ENCODE data around the gene LCMT1. TPM values are rescaled to one million over a fixed set of nuclear protein-coding genes. Genes with fewer than 3 reads are reported as not detected.
"Not testable (repeated sequence)": the region's sequence is repeated elsewhere in the genome, so short reads cannot be mapped to it uniquely, and the experiment has no call there.

Gene LCMT1
- total RNA-seq, 1 donor from 2014 or later, result 39.1 TPM

GRCh38 chr16:25106567-25107465, 4.7 kb upstream of the LCMT1 start:
- Mint-ChIP-seq H3K27me3 (ENCODE audit: insufficient read depth) (no peaks in the 10 kb centered on the region), H3K36me3 (ENCODE audit: low read depth) (peaks cover 9% of the 10 kb centered on the region), H3K27ac (peak overlapping the region; percentile 89), H3K4me1 (ENCODE audit: low read depth) (peaks cover 39% of the 10 kb centered on the region), H3K4me3 (peak overlapping the region; percentile 98), H3K9me3 (no peaks in the 10 kb centered on the region)
- intact Hi-C loops (cut with micrococcal nuclease), result loop anchor here (1.0 kb wide), 5 partner anchors 14 to 92 kb away; partner anchors contain the start of gene ARHGAP17
- peak; percentile 78 for DNase-seq (ENCODE audit: low spot score)

DNA sequence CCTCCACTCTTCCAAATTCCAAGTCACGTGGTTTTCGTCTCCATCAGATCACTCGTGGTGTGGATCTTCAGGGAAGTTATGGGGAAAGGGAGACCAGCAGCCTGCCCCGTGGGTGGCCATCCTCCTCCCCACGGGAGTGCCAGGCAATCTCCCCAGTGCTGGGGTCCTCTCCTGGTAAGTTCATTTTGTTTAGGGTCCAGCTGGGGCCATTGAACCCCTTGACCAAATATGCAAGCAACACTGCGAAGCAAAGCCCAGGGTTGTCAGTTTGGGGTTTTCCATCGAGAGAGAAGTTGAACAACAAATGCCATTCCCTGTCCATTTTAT, 4.1 kb upstream of the LCMT1 start:
- H3K36me3 Mint-ChIP-seq (ENCODE audit: low read depth), result peaks cover 9% of the 10 kb centered on the region
- H3K27ac Mint-ChIP-seq, result peak overlapping the region; percentile 89
- no peaks in the 10 kb centered on the region for H3K9me3 Mint-ChIP-seq
- peaks cover 43% of the 10 kb centered on the region for H3K4me1 Mint-ChIP-seq (ENCODE audit: low read depth)
- no peaks in the 10 kb centered on the region for H3K27me3 Mint-ChIP-seq (ENCODE audit: insufficient read depth)
- H3K4me3 Mint-ChIP-seq, result peak overlapping the region; percentile 98
- intact Hi-C loops (cut with micrococcal nuclease), result loop anchor here (1.0 kb wide), 4 partner anchors 14 to 92 kb away; partner anchors contain the start of gene ARHGAP17
- DNase-seq (ENCODE audit: low spot score), result no peak

GRCh38 chr16:25108054-25108453, 3.5 kb upstream of the LCMT1 start:
- peaks cover 9% of the 10 kb centered on the region for H3K36me3 Mint-ChIP-seq (ENCODE audit: low read depth)
- H3K4me3 Mint-ChIP-seq, result peak overlapping the region; percentile 98
- H3K27me3 Mint-ChIP-seq (ENCODE audit: insufficient read depth), result no peaks in the 10 kb centered on the region
- no peaks in the 10 kb centered on the region for H3K9me3 Mint-ChIP-seq
- H3K27ac Mint-ChIP-seq, result peak overlapping the region; percentile 89
- no peak for DNase-seq (ENCODE audit: low spot score)
- intact Hi-C loops (cut with micrococcal nuclease), result no loop called here
- peaks cover 50% of the 10 kb centered on the region for H3K4me1 Mint-ChIP-seq (ENCODE audit: low read depth)

GRCh38 chr16:25109643-25110042, 1.9 kb upstream of the LCMT1 start:
- H3K9me3 Mint-ChIP-seq, result no peaks in the 10 kb centered on the region
- H3K4me3 Mint-ChIP-seq, result peak overlapping the region; percentile 31
- H3K27me3 Mint-ChIP-seq (ENCODE audit: insufficient read depth), result peaks cover 1% of the 10 kb centered on the region
- peaks cover 59% of the 10 kb centered on the region for H3K4me1 Mint-ChIP-seq (ENCODE audit: low read depth)
- no peak overlapping the region for H3K27ac Mint-ChIP-seq
- H3K36me3 Mint-ChIP-seq (ENCODE audit: low read depth), result peaks cover 9% of the 10 kb centered on the region
- intact Hi-C loops (cut with micrococcal nuclease), result loop anchor here (5.0 kb wide), 4 partner anchors 118 to 1488 kb away; no protein-coding TSS in a partner anchor
- DNase-seq (ENCODE audit: low spot score), result no peak

DNA sequence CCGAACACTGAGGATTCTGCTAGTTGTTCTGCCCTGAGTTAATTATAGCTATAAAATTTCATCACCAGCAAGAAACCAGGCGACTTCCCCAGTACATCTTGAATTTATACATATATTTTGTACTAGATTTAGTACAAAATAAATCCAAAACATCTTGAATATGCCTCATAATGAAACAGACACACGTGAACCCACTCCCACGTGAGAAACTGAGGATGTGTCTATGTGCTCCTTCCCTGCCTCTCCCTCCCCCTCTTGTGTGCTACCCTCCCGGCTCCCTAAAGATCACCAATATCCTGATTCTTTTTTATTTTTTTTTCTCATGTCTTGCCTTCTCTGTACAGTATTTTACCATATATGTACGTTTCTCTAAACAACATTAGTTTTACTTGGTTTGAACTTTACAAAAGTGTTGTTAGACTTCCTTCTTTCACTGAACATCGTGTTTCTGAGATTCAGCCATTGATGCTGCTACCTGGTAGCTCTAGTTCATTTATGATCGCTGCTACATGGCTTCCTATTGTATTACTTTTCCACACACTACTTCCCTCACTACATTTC, 1.1 kb upstream of the LCMT1 start:
- Mint-ChIP-seq H3K4me1 (ENCODE audit: low read depth) (peaks cover 67% of the 10 kb centered on the region), H3K9me3 (no peaks in the 10 kb centered on the region), H3K27ac (peak overlapping the region; percentile 98), H3K36me3 (ENCODE audit: low read depth) (peaks cover 12% of the 10 kb centered on the region), H3K4me3 (peak overlapping the region; percentile 98), H3K27me3 (ENCODE audit: insufficient read depth) (peaks cover 1% of the 10 kb centered on the region)
- DNase-seq (ENCODE audit: low spot score), result no peak
- intact Hi-C loops (cut with micrococcal nuclease), result loop anchor here (5.0 kb wide), 4 partner anchors 117 to 1487 kb away; no protein-coding TSS in a partner anchor

DNA sequence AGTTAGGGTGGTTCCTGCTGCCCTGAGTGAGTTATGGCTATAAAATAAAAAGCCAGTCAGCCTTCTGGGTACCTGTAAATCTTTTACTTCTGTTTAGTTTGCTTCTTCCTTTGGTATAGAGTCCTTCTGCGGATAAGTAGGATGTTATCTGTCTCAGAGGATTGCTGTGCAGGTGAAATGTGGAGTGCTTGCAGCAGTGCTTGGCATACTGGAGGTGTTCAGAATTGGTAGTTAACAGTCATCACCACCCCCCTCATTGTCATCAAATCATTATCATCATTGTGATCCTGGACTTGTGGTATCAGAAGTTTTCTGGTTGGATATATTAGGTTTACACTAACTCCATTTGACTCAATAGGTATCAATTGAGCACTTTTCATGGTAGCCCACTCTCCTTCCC, 2.6 kb downstream of the LCMT1 start:
- Mint-ChIP-seq H3K9me3 (no peaks in the 10 kb centered on the region), H3K4me3 (peak overlapping the region; percentile 55), H3K27ac (no peak overlapping the region), H3K4me1 (ENCODE audit: low read depth) (peaks cover 45% of the 10 kb centered on the region), H3K36me3 (ENCODE audit: low read depth) (peaks cover 14% of the 10 kb centered on the region), H3K27me3 (ENCODE audit: insufficient read depth) (peaks cover 1% of the 10 kb centered on the region)
- no peak for DNase-seq (ENCODE audit: low spot score)
- intact Hi-C loops (cut with micrococcal nuclease), result loop anchor here (5.0 kb wide), 4 partner anchors 113 to 1483 kb away; no protein-coding TSS in a partner anchor

DNA sequence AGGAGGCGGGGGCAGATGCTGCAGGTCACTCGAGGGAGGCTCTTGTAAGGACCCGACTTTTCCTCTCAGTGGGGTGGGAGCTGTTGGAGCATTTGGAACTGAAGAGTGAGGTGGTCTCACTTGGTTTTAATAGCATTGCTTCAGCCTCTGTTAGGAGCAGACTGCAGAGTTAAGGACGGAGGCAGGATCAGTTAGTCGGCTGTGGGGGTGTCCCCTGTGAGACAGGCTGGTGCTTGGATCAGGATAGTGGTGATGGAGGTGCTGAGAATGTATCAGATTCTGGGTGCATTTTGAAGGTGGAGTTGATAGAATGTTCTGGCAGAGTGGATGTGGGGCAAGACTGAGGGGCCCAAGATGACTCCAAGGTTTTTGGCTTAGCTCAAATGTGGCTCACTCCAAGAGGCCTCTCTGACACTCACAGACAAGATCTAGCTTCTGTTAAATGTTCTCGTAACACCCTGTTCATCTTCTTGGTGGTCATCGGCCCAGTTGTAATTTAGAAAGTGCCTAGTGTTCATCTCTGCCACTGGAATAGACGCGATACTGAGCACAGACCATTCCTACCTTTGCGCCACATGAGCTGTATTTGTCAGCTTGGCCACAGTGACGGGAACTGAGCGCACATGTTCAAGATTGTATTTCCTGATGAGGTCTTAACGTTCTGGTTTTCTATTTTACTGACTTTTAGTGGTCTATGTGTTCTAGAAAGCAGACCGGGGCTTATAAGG, 7.5 kb downstream of the LCMT1 start:
- intact Hi-C loops (cut with micrococcal nuclease), result no loop called here
- Mint-ChIP-seq H3K4me1 (ENCODE audit: low read depth) (peaks cover 18% of the 10 kb centered on the region), H3K9me3 (no peaks in the 10 kb centered on the region)

DNA sequence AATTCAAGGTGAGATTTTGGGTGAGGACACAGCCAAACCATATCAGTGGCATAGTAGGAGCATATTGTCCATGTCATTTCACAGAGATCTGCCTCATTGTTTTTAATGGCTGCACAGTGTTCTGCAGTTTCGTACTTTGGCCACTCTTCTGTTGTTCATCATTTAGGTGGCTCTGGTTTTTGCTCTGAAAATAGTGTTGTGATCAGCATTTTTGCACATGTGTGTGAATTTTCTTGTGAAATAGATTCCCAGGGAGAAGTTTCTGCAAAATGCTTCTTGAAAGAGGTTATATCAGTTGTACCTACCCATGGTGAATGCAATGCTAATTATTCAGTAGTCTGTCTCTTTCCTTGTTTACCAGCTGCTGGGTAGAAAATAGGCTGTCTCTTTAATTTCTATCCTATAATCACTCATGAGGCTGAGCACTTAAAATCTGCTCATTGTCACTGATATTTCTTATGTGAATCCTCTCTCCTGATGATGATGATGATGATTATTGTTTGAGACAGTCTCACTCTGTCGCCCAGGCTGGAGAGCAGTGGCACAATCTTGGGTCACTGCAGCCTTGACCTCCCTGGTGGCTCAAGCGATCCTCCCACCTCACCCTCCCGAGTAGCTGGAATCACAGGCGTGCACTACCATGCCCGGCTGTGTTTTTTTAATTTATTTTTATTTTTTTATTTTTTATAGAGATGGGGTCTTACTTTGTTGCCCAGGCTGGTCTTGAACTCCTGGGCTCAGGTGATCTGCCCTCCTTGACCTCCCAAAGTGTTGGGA, 10.5 kb downstream of the LCMT1 start:
- Mint-ChIP-seq H3K9me3 (no peaks in the 10 kb centered on the region), H3K36me3 (ENCODE audit: low read depth) (peaks cover 17% of the 10 kb centered on the region), H3K27ac (no peak overlapping the region), H3K4me3 (no peak overlapping the region), H3K27me3 (ENCODE audit: insufficient read depth) (no peaks in the 10 kb centered on the region), H3K4me1 (ENCODE audit: low read depth) (peaks cover 24% of the 10 kb centered on the region)
- intact Hi-C loops (cut with micrococcal nuclease), result no loop called here
- DNase-seq (ENCODE audit: low spot score), result no peak

More for the DNA sequence above, 7.5 kb downstream of the LCMT1 start:
- no peak overlapping the region for H3K4me3 Mint-ChIP-seq
- H3K27ac Mint-ChIP-seq, result no peak overlapping the region
- peaks cover 9% of the 10 kb centered on the region for H3K36me3 Mint-ChIP-seq (ENCODE audit: low read depth)
- H3K27me3 Mint-ChIP-seq (ENCODE audit: insufficient read depth), result peaks cover 1% of the 10 kb centered on the region
- no peak for DNase-seq (ENCODE audit: low spot score)

DNA sequence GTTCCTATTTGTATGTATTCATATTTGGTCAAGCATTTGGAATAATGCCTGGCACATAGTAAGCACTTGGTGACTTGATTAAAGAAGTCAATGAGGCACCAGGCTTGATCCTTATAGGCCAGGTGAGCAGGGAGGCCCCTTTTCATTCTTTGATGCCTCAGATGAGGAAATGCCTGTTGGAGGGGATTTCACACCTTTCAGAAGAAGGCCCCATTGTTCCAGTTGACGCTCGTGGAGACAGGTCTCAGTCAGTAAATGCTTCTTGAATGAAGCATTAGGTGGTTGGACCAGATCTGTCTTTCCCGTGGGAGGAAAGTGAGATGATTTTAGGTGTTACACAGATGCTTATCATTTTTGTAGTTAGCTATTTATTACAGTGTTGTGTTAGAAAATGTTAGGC, 13.0 kb downstream of the LCMT1 start:
- Mint-ChIP-seq H3K4me1 (ENCODE audit: low read depth) (peaks cover 29% of the 10 kb centered on the region), H3K27ac (peak overlapping the region; percentile 31)

GRCh38 chr16:25126086-25126666, 14.6 kb downstream of the LCMT1 start:
- Mint-ChIP-seq H3K36me3 (ENCODE audit: low read depth) (peaks cover 22% of the 10 kb centered on the region), H3K4me1 (ENCODE audit: low read depth) (peaks cover 29% of the 10 kb centered on the region), H3K27ac (peak overlapping the region; percentile 80)
- not testable (repeated sequence) for DNase-seq (ENCODE audit: low spot score); H3K9me3 Mint-ChIP-seq; H3K27me3 Mint-ChIP-seq (ENCODE audit: insufficient read depth); H3K4me3 Mint-ChIP-seq
- intact Hi-C loops (cut with micrococcal nuclease), result loop anchor here (1.0 to 2.0 kb wide), 3 partner anchors 15 to 107 kb away; partner anchors contain the start of gene LCMT1

More for the DNA sequence above, 13.0 kb downstream of the LCMT1 start:
- no peaks in the 10 kb centered on the region for H3K27me3 Mint-ChIP-seq (ENCODE audit: insufficient read depth)
- no peak for DNase-seq (ENCODE audit: low spot score)
- H3K4me3 Mint-ChIP-seq, result no peak overlapping the region
- peaks cover 19% of the 10 kb centered on the region for H3K36me3 Mint-ChIP-seq (ENCODE audit: low read depth)
- H3K9me3 Mint-ChIP-seq, result no peaks in the 10 kb centered on the region
- intact Hi-C loops (cut with micrococcal nuclease), result no loop called here

- DNase-seq (ENCODE audit: low spot score), result peak; percentile 6
- H3K27ac Mint-ChIP-seq, result peak overlapping the region; percentile 80
- peaks cover 29% of the 10 kb centered on the region for H3K4me1 Mint-ChIP-seq (ENCODE audit: low read depth)
- no peaks in the 10 kb centered on the region for H3K9me3 Mint-ChIP-seq
- H3K27me3 Mint-ChIP-seq (ENCODE audit: insufficient read depth), result no peaks in the 10 kb centered on the region
- peaks cover 22% of the 10 kb centered on the region for H3K36me3 Mint-ChIP-seq (ENCODE audit: low read depth)
- H3K4me3 Mint-ChIP-seq, result no peak overlapping the region
- intact Hi-C loops (cut with micrococcal nuclease), result loop anchor here (1.0 to 2.0 kb wide), 4 partner anchors 16 to 106 kb away; partner anchors contain the start of gene LCMT1
Observed at GRCh38 chr16:25126820-25127232, 15.3 kb downstream of the LCMT1 start.

DNA sequence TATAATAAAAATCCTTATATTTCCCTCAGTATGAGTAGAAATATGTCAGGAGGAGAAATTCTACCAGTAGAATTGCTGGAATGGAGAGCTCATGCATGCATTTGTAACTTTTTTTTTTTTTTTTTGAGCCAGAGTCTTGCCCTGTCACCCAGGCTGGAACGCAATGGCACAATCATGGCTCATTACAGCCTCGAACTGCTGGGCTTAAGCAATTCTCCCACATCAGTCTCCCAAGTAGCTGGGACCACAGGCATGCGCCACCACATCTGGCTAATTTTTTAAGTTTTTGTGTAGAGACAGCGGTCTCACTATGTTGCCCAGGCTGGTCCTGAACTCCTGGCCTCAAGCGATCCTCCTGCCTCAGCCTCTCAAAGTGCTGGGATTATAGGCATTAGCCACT, 21.2 kb downstream of the LCMT1 start:
- H3K36me3 Mint-ChIP-seq (ENCODE audit: low read depth), result peaks cover 19% of the 10 kb centered on the region
- H3K4me1 Mint-ChIP-seq (ENCODE audit: low read depth); H3K27ac Mint-ChIP-seq; DNase-seq (ENCODE audit: low spot score); H3K27me3 Mint-ChIP-seq (ENCODE audit: insufficient read depth); intact Hi-C loops (cut with micrococcal nuclease); H3K9me3 Mint-ChIP-seq; H3K4me3 Mint-ChIP-seq: not testable (repeated sequence)

Measured in activated T-helper 1 cell treated with anti-CD3 and anti-CD28 coated beads, Interleukin-12 subunit alpha, Interleukin-12 subunit beta, Interleukin-2, Interleukin-4 antibody, amounts not matched to agents 30 ng/mL and 10 ng/mL and 1 ng/mL, durations not matched to agents 14 hours and 24 hours and 36 hours (primary cell).